Right ventricle myocardium superior (tissue), 1 donor: ENCODE measurements around the gene PYGO1. TPM values are rescaled to one million over a fixed set of nuclear protein-coding genes. Genes with fewer than 3 reads are reported as not detected.
"Not testable (repeated sequence)": the region's sequence is repeated elsewhere in the genome, so short reads cannot be mapped to it uniquely, and the experiment has no call there.

ENCODE experiments used
- ATAC-seq: fragments of 200-7000 bp; cut with Tn5 transposase; one replicate; pipeline ENCODE4 v1.9.1; 2020; ENCODE audit warnings: mild to moderate bottlenecking; ENCODE audit not compliant: poor library complexity
- DNase-seq: peaks from one replicate; pipeline ENCODE4 v3.0.0-alpha.2; 2020
- intact Hi-C: fragments of 100-400 bp; cut with DNase I; formaldehyde crosslinking; loops from one replicate; pipeline ENCODE4 v1.11.2; 2022
- total RNA-seq: library from RNA; stranded (reverse); fragmentation: NEBNext Ultra II Directional; extraction: Animal tissue kit (Norgen Biotek cat#: 25700); gene quantifications from one replicate; pipeline ENCODE4 v1.2.1, GENCODE V29; 2021
- donor health status: DM: no; HTN: yes; CAD: no; lungs with severe emphysema.

Gene PYGO1
- total RNA-seq, 1 donor from 2014 or later: 6.0 TPM

DNA sequence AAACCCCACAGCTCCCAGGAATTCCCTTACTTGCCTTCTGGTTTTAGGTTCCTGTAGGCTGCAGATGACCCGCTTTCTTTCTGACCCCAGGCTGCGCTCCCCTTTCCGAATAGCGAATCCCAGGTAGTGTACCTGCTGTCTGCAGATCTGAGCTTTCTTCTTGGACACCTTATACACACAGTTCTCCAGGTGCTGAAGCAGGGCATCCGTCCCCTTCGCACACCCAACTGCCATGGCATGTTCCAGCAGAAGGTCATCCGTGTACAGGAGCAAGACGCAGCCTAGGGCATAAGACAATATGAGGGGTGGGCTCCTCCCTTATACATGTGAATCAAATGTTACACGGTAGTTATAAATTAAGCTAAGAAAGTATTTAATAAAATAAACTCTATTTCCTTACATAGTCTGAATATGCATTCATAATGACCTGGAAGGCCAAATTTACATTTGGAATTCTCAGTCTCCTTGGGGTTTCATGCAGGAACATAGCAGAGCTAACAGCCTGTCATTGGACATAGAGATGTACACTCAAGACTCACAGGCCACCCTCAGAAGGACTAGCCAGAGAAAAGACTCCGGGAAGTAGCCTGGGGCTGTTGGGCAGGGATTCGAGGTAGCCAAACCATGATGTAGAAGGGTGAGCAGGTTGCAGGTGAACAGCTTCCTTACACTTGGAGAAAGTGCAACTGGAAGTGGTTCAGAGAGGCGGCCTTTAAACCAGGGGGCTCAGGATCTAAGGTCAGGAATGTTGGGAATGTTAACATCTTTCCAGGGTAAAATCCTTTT, 72.0 kb downstream of the PYGO1 start:
- intact Hi-C loops: no loop called here
- ATAC-seq (no peak), DNase-seq (no peak)

DNA sequence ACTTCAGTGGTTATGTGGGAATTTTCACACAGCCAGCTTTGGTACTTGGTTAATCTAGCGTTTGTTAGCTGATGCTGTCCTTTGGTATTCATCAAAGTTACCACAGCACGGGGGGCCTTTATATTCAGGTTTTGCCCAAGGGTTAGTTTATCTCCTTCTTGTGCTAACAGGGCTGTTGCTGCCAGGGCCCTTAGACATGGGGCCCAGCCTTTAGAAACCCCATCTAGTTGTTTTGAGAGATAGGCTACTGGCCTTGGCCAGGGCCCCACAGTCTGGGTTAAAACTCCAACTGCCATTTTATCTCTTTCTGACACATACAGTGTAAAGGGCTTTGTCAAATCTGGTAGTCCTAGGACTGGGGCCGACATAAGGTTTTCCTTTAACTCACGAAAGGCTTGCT, 72.7 kb downstream of the PYGO1 start:
- DNase-seq (no peak), ATAC-seq (no peak)
- intact Hi-C loops: no loop called here

DNA sequence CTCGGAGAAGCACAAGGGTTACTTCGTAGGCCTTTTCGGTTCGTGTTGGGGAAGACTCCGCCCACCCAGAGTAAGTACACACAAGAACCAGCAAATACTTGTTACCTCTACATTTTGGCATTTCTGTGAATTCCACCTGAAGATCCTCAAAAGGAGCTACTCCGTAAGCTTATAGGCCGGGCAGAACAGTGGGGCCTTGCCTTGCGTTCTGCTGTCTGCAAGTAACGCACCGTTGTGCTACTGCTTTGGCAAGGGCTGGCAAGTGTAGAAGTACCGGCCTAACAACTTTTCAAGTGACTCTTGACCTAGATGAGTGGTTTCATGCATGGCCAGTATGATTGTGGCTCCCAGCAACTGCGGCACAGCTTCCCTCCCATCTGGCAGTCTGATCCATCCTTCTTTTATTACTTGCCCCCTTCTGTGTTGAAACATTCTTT, 73.7 kb downstream of the PYGO1 start:
- no peak for ATAC-seq
- DNase-seq: no peak
- intact Hi-C loops: no loop called here

- ATAC-seq: not testable (repeated sequence)
Measured at GRCh38 chr15:55513621-55514413, 74.3 kb downstream of the PYGO1 start.

GRCh38 chr15:55513152-55513551, 75.0 kb downstream of the PYGO1 start:
- intact Hi-C loops: no loop called here
- no peak for DNase-seq
- ATAC-seq: no peak

More at GRCh38 chr15:55513621-55514413, 74.3 kb downstream of the PYGO1 start:
- intact Hi-C loops, DNase-seq: not testable (repeated sequence)

- ATAC-seq (no peak), DNase-seq (no peak)
- intact Hi-C loops: no loop called here
Measured at GRCh38 chr15:55507567-55507966, 80.6 kb downstream of the PYGO1 start.

GRCh38 chr15:55505407-55505806, 82.7 kb downstream of the PYGO1 start:
- DNase-seq, ATAC-seq, intact Hi-C loops: not testable (repeated sequence)

DNA sequence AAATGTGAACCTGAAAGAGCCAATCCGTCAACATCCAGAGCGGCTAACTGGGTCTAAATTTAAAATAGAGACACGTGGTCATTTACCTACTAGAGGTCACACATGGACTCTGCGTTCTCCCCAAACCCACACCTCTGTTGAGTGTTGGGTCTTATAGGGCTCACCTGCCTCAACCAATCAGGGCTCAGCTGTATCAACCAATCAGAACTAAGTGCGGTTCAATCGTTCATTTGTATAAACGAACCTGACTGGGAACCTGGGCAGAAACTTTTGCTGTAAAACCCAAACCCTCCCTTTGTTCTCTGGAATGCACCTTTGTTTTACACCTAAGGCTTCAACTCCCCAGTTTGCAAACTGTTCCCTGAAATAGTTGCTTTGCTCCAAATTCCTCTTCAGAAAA, 89.0 kb downstream of the PYGO1 start:
- DNase-seq (no peak), ATAC-seq (no peak)
- intact Hi-C loops: no loop called here

GRCh38 chr15:55498109-55498938, 89.8 kb downstream of the PYGO1 start:
- DNase-seq (peak; percentile 94), ATAC-seq (peak; percentile 100)
- intact Hi-C loops: not testable (repeated sequence)

- DNase-seq: no peak
- ATAC-seq: no peak
- intact Hi-C loops: no loop called here
Measured at GRCh38 chr15:55496716-55497115, 91.4 kb downstream of the PYGO1 start.

DNA sequence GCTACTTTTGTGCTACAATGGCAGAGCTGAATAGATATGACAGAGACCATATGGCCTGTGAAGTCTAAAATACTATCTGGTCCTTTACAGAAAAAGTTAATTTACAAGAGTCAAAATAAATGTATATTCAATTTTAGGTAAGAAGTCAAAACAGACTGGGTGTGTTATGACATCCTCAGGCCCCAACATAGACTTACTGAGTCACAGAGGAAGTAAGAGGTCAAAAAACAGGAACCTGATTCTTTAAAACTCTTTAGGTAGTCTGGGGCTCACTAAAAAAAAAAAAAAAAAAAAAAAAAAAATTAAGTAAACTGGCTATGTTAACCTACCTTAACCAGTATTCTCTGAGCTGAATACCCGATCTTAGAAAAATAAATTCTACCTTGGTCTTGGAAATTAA, 93.2 kb downstream of the PYGO1 start:
- no peak for DNase-seq
- intact Hi-C loops: no loop called here
- ATAC-seq: no peak

- DNase-seq, intact Hi-C loops, ATAC-seq: not testable (repeated sequence)
Measured at GRCh38 chr15:55488952-55489600, 99.1 kb downstream of the PYGO1 start.

Other genes starting within 250 kb of the PYGO1 start
- 75.5 TPM for gene CCPG1, start 180.0 kb downstream of the PYGO1 start, total RNA-seq
- 7.4 TPM for gene PIERCE2, start 179.8 kb downstream of the PYGO1 start, total RNA-seq
- 0.81 TPM for gene DNAAF4, start 80.1 kb downstream of the PYGO1 start, total RNA-seq
- gene PRTG, start 154.8 kb upstream of the PYGO1 start, total RNA-seq: 0.67 TPM